Panc1 (cell line): Measurements from ENCODE around the gene ZFX.

Experiments
- SIN3A ChIP-seq: IDR thresholded peaks from 2 replicates; pipeline ENCODE4 v1.6.1; 2012; ENCODE audit warnings: low read depth, mild to moderate bottlenecking, low read length, moderate library complexity, borderline replicate concordance; ENCODE audit not compliant: insufficient read depth
- TF ChIP-seq, protein P1 (sequence below): fragments of 450-650 bp; IDR thresholded peaks from 2 replicates; pipeline ENCODE4 v1.5.1; 2017; ENCODE audit warnings: mild to moderate bottlenecking

DNA sequence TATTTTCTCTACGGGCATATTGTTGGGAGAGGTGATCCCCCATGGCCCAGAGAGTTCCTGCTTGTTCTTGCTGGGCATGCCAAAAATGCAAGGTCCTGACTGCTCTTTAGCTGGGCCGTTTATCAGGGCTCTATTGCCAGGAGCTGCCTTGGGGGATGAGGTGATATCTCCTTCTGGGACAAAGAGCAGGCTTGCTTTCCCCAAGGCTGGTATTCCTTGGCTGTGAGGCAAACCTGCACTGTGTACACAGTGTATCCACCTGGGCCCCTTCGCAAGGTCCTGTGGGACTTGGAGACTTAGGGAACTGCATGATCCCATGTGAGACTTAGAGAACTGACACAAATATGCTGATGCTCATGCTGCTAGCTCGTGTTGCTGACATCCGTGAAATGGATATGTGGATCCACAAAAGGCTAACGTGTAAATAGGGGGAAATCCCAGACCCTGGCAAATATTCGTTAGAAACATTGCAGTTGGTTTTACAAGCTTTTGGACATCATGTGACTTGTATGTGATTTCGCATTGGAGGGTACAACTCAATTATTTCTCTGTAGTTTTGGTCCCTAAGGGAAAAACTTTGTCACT is 24.4 kb upstream of the ZFX start:
- TF ChIP-seq, protein P1, sequence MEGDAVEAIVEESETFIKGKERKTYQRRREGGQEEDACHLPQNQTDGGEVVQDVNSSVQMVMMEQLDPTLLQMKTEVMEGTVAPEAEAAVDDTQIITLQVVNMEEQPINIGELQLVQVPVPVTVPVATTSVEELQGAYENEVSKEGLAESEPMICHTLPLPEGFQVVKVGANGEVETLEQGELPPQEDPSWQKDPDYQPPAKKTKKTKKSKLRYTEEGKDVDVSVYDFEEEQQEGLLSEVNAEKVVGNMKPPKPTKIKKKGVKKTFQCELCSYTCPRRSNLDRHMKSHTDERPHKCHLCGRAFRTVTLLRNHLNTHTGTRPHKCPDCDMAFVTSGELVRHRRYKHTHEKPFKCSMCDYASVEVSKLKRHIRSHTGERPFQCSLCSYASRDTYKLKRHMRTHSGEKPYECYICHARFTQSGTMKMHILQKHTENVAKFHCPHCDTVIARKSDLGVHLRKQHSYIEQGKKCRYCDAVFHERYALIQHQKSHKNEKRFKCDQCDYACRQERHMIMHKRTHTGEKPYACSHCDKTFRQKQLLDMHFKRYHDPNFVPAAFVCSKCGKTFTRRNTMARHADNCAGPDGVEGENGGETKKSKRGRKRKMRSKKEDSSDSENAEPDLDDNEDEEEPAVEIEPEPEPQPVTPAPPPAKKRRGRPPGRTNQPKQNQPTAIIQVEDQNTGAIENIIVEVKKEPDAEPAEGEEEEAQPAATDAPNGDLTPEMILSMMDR: no peak
- TF ChIP-seq SIN3A: no peak
